HEK293 (cell line): Measurements from ENCODE around the gene ZFTA.

ENCODE experiments used
- CTCF ChIA-PET: fragments of 350-600 bp; formaldehyde crosslinking; extraction: SDS; loops from one replicate; lab custom pipeline; 2021; ENCODE audit warnings: antibody characterized with exemption; lab: Yijun Ruan, JAX
- POLR2A ChIA-PET: fragments of 300-600 bp; formaldehyde crosslinking; extraction: SDS; loops from one replicate; lab custom pipeline; 2020; ENCODE audit warnings: antibody characterized with exemption, inconsistent platforms; lab: Yijun Ruan, JAX
- H3K27ac ChIP-seq: fragments of 200-500 bp; sonication (Bioruptor generic); 2 replicates; pipeline ENCODE4 v1.5.1; 2014; ENCODE audit warnings: low read depth, low read length, control low read depth, inconsistent platforms; ENCODE audit errors: extremely low read depth
- H3K36me3 ChIP-seq, 2 experiments: fragments of 200-500 bp in 1 of 2; sonication (Bioruptor generic) in 1 of 2; 1 replicate in 1 of 2; 2 replicates in 1 of 2; pipeline ENCODE4 v1.5.1; 2014 to 2017; ENCODE audit warnings: inconsistent platforms in 2 of 2, low read length in 2 of 2; ENCODE audit not compliant: control insufficient read depth in 2 of 2, insufficient read depth in 1 of 2
- H3K4me1 ChIP-seq: fragments of 200-500 bp; sonication (Bioruptor generic); 2 replicates; pipeline ENCODE4 v1.5.1; 2014; ENCODE audit warnings: mild to moderate bottlenecking, low read length, inconsistent platforms; ENCODE audit not compliant: control insufficient read depth, insufficient read depth
- H3K4me3 ChIP-seq: 2 replicates; pipeline ENCODE4 v1.5.1; 2011; ENCODE audit warnings: low read depth, mild to moderate bottlenecking, control low read depth, low read length, moderate library complexity
- H3K9me3 ChIP-seq: fragments of 200-500 bp; sonication (Bioruptor generic); 2 replicates; pipeline ENCODE4 v1.5.1; 2014; ENCODE audit warnings: low read depth, low read length, inconsistent platforms; ENCODE audit not compliant: control insufficient read depth, insufficient read depth
- ELK4 ChIP-seq: IDR thresholded peaks from 2 replicates; pipeline ENCODE4 v1.6.1; 2011; ENCODE audit warnings: mild to moderate bottlenecking, low read depth, low read length, borderline replicate concordance
- IKZF3 ChIP-seq: fragments of 450-650 bp; IDR thresholded peaks from 2 replicates; pipeline ENCODE4 v1.5.0; 2018; ENCODE audit warnings: missing biosample characterization, mild to moderate bottlenecking, missing genetic modification characterization, moderate library complexity
- KLF1 ChIP-seq: fragments of 450-650 bp; formaldehyde crosslinking; IDR thresholded peaks from 2 replicates; pipeline ENCODE4 v1.5.1; 2016; ENCODE audit warnings: missing biosample characterization, missing genetic modification characterization
- MYNN ChIP-seq: fragments of 450-650 bp; formaldehyde crosslinking; IDR thresholded peaks from 2 replicates; pipeline ENCODE4 v1.5.1; 2016; ENCODE audit warnings: missing biosample characterization, missing genetic modification characterization, borderline replicate concordance
- ZFHX2 ChIP-seq: fragments of 450-650 bp; formaldehyde crosslinking; conservative IDR thresholded peaks from 2 replicates; pipeline ENCODE4 v1.5.1; 2016; ENCODE audit warnings: missing biosample characterization, missing genetic modification characterization
- ZNF174 ChIP-seq: fragments of 450-650 bp; formaldehyde crosslinking; IDR thresholded peaks from 2 replicates; pipeline ENCODE4 v1.5.0; 2017; ENCODE audit warnings: missing biosample characterization, mild to moderate bottlenecking, missing genetic modification characterization
- ZNF2 ChIP-seq: fragments of 450-650 bp; formaldehyde crosslinking; IDR thresholded peaks from 2 replicates; pipeline ENCODE4 v1.5.1; 2016; ENCODE audit warnings: missing biosample characterization, missing genetic modification characterization
- ZNF202 ChIP-seq: fragments of 450-650 bp; formaldehyde crosslinking; IDR thresholded peaks from 2 replicates; pipeline ENCODE4 v1.5.1; 2016; ENCODE audit warnings: missing biosample characterization, missing genetic modification characterization, borderline replicate concordance
- ZNF214 ChIP-seq: fragments of 450-650 bp; formaldehyde crosslinking; IDR thresholded peaks from 2 replicates; pipeline ENCODE4 v1.5.1; 2017; ENCODE audit warnings: missing biosample characterization, mild to moderate bottlenecking, missing genetic modification characterization, borderline replicate concordance
- ZNF280C ChIP-seq: fragments of 450-650 bp; formaldehyde crosslinking; IDR thresholded peaks from 2 replicates; pipeline ENCODE4 v1.5.1; 2016; ENCODE audit warnings: missing biosample characterization, missing genetic modification characterization
- ZNF558 ChIP-seq: fragments of 450-650 bp; formaldehyde crosslinking; IDR thresholded peaks from 2 replicates; pipeline ENCODE4 v1.5.1; 2016; ENCODE audit warnings: missing biosample characterization, missing genetic modification characterization
- ZNF664 ChIP-seq: fragments of 450-650 bp; formaldehyde crosslinking; IDR thresholded peaks from 2 replicates; pipeline ENCODE4 v1.5.1; 2016; ENCODE audit warnings: missing biosample characterization, missing genetic modification characterization
- TF ChIP-seq, protein P1 (sequence below): fragments of 450-650 bp; formaldehyde crosslinking; IDR thresholded peaks from 2 replicates; pipeline ENCODE4 v1.5.1; 2017; ENCODE audit warnings: missing biosample characterization, missing genetic modification characterization

The ZFTA gene

GRCh38 chr11:63763496-63764339 is 4.9 kb downstream of the ZFTA start (continued):
- TF ChIP-seq, protein P1, sequence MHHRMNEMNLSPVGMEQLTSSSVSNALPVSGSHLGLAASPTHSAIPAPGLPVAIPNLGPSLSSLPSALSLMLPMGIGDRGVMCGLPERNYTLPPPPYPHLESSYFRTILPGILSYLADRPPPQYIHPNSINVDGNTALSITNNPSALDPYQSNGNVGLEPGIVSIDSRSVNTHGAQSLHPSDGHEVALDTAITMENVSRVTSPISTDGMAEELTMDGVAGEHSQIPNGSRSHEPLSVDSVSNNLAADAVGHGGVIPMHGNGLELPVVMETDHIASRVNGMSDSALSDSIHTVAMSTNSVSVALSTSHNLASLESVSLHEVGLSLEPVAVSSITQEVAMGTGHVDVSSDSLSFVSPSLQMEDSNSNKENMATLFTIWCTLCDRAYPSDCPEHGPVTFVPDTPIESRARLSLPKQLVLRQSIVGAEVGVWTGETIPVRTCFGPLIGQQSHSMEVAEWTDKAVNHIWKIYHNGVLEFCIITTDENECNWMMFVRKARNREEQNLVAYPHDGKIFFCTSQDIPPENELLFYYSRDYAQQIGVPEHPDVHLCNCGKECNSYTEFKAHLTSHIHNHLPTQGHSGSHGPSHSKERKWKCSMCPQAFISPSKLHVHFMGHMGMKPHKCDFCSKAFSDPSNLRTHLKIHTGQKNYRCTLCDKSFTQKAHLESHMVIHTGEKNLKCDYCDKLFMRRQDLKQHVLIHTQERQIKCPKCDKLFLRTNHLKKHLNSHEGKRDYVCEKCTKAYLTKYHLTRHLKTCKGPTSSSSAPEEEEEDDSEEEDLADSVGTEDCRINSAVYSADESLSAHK (tag by site-specific recombination), result no peak
- TF ChIP-seq ZNF664 (tag by site-specific recombination) (no peak), ZNF558 (tag by site-specific recombination) (no peak), IKZF3 (tag by site-specific recombination) (no peak), ZNF2 (no peak), ZNF214 (tag by site-specific recombination) (no peak)

DNA sequence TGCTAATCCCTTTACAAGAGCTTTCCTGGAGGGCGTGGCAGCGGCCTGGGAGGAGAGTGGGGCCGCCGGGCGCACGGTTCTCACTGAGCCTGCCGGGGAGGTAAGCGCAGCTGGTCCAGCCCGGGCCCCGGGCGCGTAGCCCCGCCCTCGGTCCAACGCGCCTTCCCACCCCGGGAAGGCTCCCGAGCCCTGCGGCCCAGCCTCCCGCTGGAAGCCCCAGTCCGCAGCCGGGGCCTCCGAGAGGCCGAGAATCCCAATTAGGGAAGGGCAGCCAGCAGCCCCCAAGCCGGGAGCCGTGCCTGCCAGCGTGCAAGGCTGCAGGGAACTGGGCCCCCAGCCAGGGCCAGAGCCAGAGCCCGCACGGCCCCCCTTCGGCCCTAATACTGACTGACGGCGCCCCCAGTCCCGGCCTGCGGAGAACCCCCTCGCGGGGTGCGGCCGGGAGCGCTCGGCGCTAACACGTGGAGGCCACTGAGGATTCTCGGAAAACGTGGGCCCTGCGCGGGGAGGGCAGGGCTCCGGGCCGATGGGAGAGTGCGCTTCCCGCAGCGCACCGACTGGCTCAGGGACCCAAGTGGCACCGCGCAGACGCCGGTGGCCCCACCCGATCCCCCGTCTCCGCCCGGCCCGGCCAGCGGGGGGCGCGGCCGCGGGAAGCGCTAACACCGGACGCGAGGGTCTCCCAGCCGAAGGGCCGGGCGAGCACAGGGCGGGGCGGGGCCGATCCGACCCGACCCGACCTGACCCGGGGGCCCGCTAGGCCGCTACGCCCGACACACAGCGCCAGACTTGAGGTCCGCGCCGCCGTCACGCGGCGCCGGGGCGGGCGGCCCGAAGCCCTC is 5.7 kb downstream of the ZFTA start:
- 0 out of 2 replicates have a peak, but pooled peaks have one; percentile 36 for TF ChIP-seq ZNF202 (tag by site-specific recombination)
- no peak for TF ChIP-seq ZNF280C
- no peaks in the 10 kb centered on the region for H3K4me1 ChIP-seq
- ChIA-PET CTCF (no interaction called here), POLR2A (no interaction called here)
- peaks cover 0 to 60% of the 10 kb centered on the region in 2 experiments; a peak in 2 of 3 replicates for H3K36me3 ChIP-seq
- no peaks in the 10 kb centered on the region for H3K9me3 ChIP-seq
- H3K4me3 ChIP-seq, result no peak overlapping the region
- no peak overlapping the region for H3K27ac ChIP-seq

DNA sequence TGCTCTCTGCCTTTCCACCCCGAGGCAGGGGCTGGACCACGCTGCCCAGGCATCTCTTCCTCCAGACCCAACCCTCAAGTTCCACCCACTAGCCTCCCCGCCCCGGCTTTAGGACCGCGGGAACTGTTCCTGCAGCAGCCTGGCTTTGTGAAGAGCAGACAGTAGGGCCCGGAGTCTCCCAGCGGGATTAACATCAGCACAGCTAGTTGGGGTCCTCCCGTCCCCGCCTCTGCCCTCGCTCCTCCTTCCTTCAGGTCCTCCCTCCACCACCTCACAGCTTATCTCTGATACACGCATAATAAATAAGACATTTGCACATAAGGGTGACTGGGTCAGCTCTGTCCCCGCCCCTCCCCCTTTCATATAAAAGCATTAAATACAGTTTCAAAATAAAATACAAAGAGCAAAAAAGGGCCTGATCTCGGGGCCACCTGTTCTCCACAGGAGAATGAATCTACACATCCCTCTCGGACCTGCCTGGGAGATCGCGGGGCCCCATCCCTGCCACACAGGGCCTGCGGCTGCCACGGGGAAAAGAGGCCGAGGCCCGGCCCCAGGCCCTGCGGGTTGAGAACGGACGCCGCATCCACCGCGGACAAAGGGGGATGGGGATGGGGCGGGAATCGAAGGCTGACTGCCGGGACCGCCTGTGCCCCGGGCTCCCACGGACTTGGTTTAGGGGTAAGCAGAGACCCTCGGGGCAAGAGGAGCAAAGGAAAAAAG is 6.5 kb downstream of the ZFTA start:
- POLR2A ChIA-PET, result interaction anchor here (1.1 kb wide), 1 partner anchor 87 kb away, joined by 3 read pairs; no protein-coding TSS in a partner anchor
- peaks cover 3 to 63% of the 10 kb centered on the region in 2 experiments; a peak in 2 of 3 replicates for H3K36me3 ChIP-seq
- CTCF ChIA-PET, result no interaction called here
- TF ChIP-seq KLF1 (peak; percentile 72), ZNF174 (tag by site-specific recombination) (no peak), ZNF280C (no peak), ZFHX2 (tag by site-specific recombination) (peak; percentile 45), ELK4 (no peak), MYNN (tag by site-specific recombination) (0 out of 2 replicates have a peak, but pooled peaks have one; percentile 65)
- TF ChIP-seq, all 188 proteins: peak for 3
- Histone ChIP-seq H3K4me3 (no peak overlapping the region), H3K9me3 (no peaks in the 10 kb centered on the region), H3K27ac (no peak overlapping the region), H3K4me1 (no peaks in the 10 kb centered on the region)
